GM23338 (cell line): ENCODE data around the gene GGT5. TPM values are rescaled to one million over a fixed set of nuclear protein-coding genes. Genes with fewer than 3 reads are reported as not detected.

ENCODE experiments used
- ATAC-seq: fragments of 200-7000 bp; cut with Tn5 transposase; 3 replicates; pipeline ENCODE4 v1.9.1; 2020
- DNase-seq: peaks from one replicate; pipeline ENCODE4 v3.0.0-alpha.2; 2015; ENCODE audit warnings: low spot score
- H2AFZ ChIP-seq: fragments of 200-600 bp; sonication (generic); 2 replicates; pipeline ENCODE4 v1.8.0; 2016; ENCODE audit warnings: antibody characterized with exemption, mild to moderate bottlenecking, moderate library complexity
- H3F3A ChIP-seq: fragments of 200-600 bp; sonication (generic); replicated peaks from 2 replicates; pipeline ENCODE4 v1.8.0; 2017; ENCODE audit warnings: antibody characterized with exemption, mixed run types, low read depth
- H3K27ac ChIP-seq: fragments of 200-600 bp; sonication (generic); 2 replicates; pipeline ENCODE4 v1.6.1; 2016; ENCODE audit warnings: low read depth
- H3K27me3 ChIP-seq: fragments of 200-600 bp; sonication (generic); 2 replicates; pipeline ENCODE4 v1.8.0; 2016; ENCODE audit warnings: mild to moderate bottlenecking, mixed run types, moderate library complexity; ENCODE audit not compliant: insufficient read depth
- H3K36me3 ChIP-seq: fragments of 200-600 bp; sonication (generic); 2 replicates; pipeline ENCODE4 v1.8.0; 2016; ENCODE audit warnings: mild to moderate bottlenecking; ENCODE audit not compliant: insufficient read depth
- H3K4me1 ChIP-seq: fragments of 200-600 bp; sonication (generic); 2 replicates; pipeline ENCODE4 v1.8.0; 2016; ENCODE audit warnings: mild to moderate bottlenecking, moderate library complexity; ENCODE audit not compliant: insufficient read depth
- H3K4me2 ChIP-seq: fragments of 200-600 bp; sonication (generic); 2 replicates; pipeline ENCODE4 v1.7.1; 2017; ENCODE audit warnings: mixed run types
- H3K4me3 ChIP-seq: fragments of 200-600 bp; sonication (generic); 2 replicates; pipeline ENCODE4 v1.6.1; 2016; ENCODE audit warnings: mixed run types
- H3K79me2 ChIP-seq: fragments of 200-600 bp; sonication (generic); replicated peaks from 2 replicates; pipeline ENCODE4 v1.8.0; 2017; ENCODE audit warnings: mild to moderate bottlenecking; ENCODE audit not compliant: insufficient read depth
- H3K9me2 ChIP-seq: fragments of 200-600 bp; sonication (generic); 2 replicates; pipeline ENCODE4 v1.8.0; 2017; ENCODE audit not compliant: insufficient read depth
- H4K20me1 ChIP-seq: fragments of 200-600 bp; sonication (generic); replicated peaks from 2 replicates; pipeline ENCODE4 v1.8.0; 2017; ENCODE audit warnings: mild to moderate bottlenecking; ENCODE audit not compliant: insufficient read depth
- H3K27ac Mint-ChIP-seq: 2 replicates; pipeline ENCODE4 v1.8.0; 2020; ENCODE audit warnings: inconsistent platforms, mild to moderate bottlenecking, moderate library complexity, mixed read lengths
- H3K27me3 Mint-ChIP-seq: 3 replicates; pipeline ENCODE4 v1.8.0; 2022; ENCODE audit warnings: low read depth, mild to moderate bottlenecking, moderate library complexity, mixed read lengths, inconsistent platforms; ENCODE audit not compliant: insufficient read depth, poor library complexity
- H3K36me3 Mint-ChIP-seq: 3 replicates; pipeline ENCODE4 v1.8.0; 2021; ENCODE audit warnings: low read depth, mild to moderate bottlenecking, inconsistent platforms, moderate library complexity, mixed read lengths
- H3K4me1 Mint-ChIP-seq: 3 replicates; pipeline ENCODE4 v1.8.0; 2020; ENCODE audit warnings: mild to moderate bottlenecking, inconsistent platforms, mixed read lengths
- H3K4me3 Mint-ChIP-seq: 3 replicates; pipeline ENCODE4 v1.8.0; 2021; ENCODE audit warnings: moderate library complexity, mild to moderate bottlenecking, inconsistent platforms, mixed read lengths
- H3K9me3 Mint-ChIP-seq: 3 replicates; pipeline ENCODE4 v1.8.0; 2020; ENCODE audit warnings: moderate library complexity, mild to moderate bottlenecking, inconsistent platforms, mixed read lengths
- CREB1 ChIP-seq: fragments of 250-450 bp; sonication (Bioruptor Pico); IDR thresholded peaks from 2 replicates; pipeline ENCODE4 v1.5.0; 2020; ENCODE audit warnings: low read depth, mild to moderate bottlenecking, moderate library complexity
- EZH2 ChIP-seq: fragments of 200-600 bp; sonication (generic); IDR thresholded peaks from one replicate; pipeline ENCODE4 v1.8.0; 2017; ENCODE audit warnings: antibody characterized with exemption, mild to moderate bottlenecking, low read depth; ENCODE audit not compliant: unreplicated experiment
- EZH2phosphoT487 ChIP-seq: fragments of 200-600 bp; sonication (generic); IDR thresholded peaks from one replicate; pipeline ENCODE4 v1.8.1; 2018; ENCODE audit warnings: antibody characterized with exemption; ENCODE audit not compliant: unreplicated experiment
- JUNB ChIP-seq: IDR thresholded peaks from one replicate; pipeline ENCODE4 v1.6.1; 2016; ENCODE audit warnings: antibody characterized with exemption; ENCODE audit not compliant: unreplicated experiment
- NANOG ChIP-seq: IDR thresholded peaks from 2 replicates; pipeline ENCODE4 v1.6.1; 2016; ENCODE audit warnings: antibody characterized with exemption, borderline replicate concordance
- POLR2AphosphoS5 ChIP-seq: IDR thresholded peaks from 2 replicates; pipeline ENCODE4 v1.6.1; 2016; ENCODE audit warnings: antibody characterized with exemption, low read depth
- STAT1 ChIP-seq: IDR thresholded peaks from one replicate; pipeline ENCODE4 v1.6.1; 2016; ENCODE audit warnings: antibody characterized with exemption; ENCODE audit not compliant: unreplicated experiment
- ZNF114 ChIP-seq: fragments of 250-450 bp; sonication (Bioruptor Pico); IDR thresholded peaks from 2 replicates; pipeline ENCODE4 v1.5.0; 2020; ENCODE audit warnings: mild to moderate bottlenecking, moderate library complexity
- ZNF331 ChIP-seq: fragments of 250-450 bp; sonication (Bioruptor Pico); IDR thresholded peaks from 2 replicates; pipeline ENCODE4 v1.5.0; 2020; ENCODE audit warnings: low read depth, mild to moderate bottlenecking, moderate library complexity
- polyA plus RNA-seq: library from polyadenylated mRNA; unstranded; fragments of >200 nt; fragmentation: Nextera tagmentation; extraction: Ambion mirVana; gene quantifications from 2 replicates; pipeline ENCODE4 v1.2.1, GENCODE V29; 2016
- total RNA-seq: library from RNA; depleted of rRNA; stranded (reverse); fragments of >200 nt; shearing (Covaris generic); gene quantifications from 2 replicates; pipeline ENCODE4 v1.2.3, GENCODE V29; 2014
- TF ChIP-seq, protein P1 (sequence below): IDR thresholded peaks from 2 replicates; pipeline ENCODE4 v1.6.1; 2016; ENCODE audit warnings: antibody characterized with exemption
- TF ChIP-seq, protein P2 (sequence below): IDR thresholded peaks from one replicate; pipeline ENCODE4 v1.6.1; 2018; ENCODE audit warnings: antibody characterized with exemption; ENCODE audit not compliant: unreplicated experiment
- TF ChIP-seq, protein P3 (sequence below), 2 experiments: fragments of 200-600 bp in 1 of 2; sonication (generic) in 1 of 2; conservative IDR thresholded peaks; 2 replicates each; pipeline versions ENCODE4 v1.5.1 to v1.6.1; 2016 to 2017; ENCODE audit warnings: antibody characterized with exemption in 2 of 2, low read depth in 2 of 2, mild to moderate bottlenecking in 2 of 2, moderate library complexity in 1 of 2

Gene GGT5
- total and polyA plus RNA-seq, 2 experiments from 2014 or later: not detected

GRCh38 chr22:24232124-24232523 lies 12.8 kb downstream of the GGT5 start:
- H3K36me3 ChIP-seq: no peaks in the 10 kb centered on the region
- H3K9me2 ChIP-seq: no peaks in the 10 kb centered on the region
- H3K4me3 Mint-ChIP-seq: no peak overlapping the region
- H3K27me3 Mint-ChIP-seq: peaks cover 14% of the 10 kb centered on the region
- TF ChIP-seq EZH2phosphoT487: no peak
- TF ChIP-seq ZNF331 (CRISPR knock-in tag): no peak
- H3K4me2 ChIP-seq: no peak overlapping the region
- no peaks in the 10 kb centered on the region for H3K27me3 ChIP-seq
- H3K4me1 ChIP-seq: peaks cover 6% of the 10 kb centered on the region; the same call in 1 of the 2 replicates
- no peaks in the 10 kb centered on the region for H3F3A ChIP-seq
- no peaks in the 10 kb centered on the region for H3K79me2 ChIP-seq
- no peak overlapping the region for H3K27ac ChIP-seq
- no peak overlapping the region for H2AFZ ChIP-seq
- no peaks in the 10 kb centered on the region for H4K20me1 ChIP-seq
- ATAC-seq (no peak), DNase-seq (no peak)
- H3K36me3 Mint-ChIP-seq: peaks cover 3% of the 10 kb centered on the region; the same call in 1 of the 3 replicates
- H3K27ac Mint-ChIP-seq: no peak overlapping the region
- H3K4me3 ChIP-seq: no peak overlapping the region
- H3K4me1 Mint-ChIP-seq: peaks cover 3% of the 10 kb centered on the region; the same call in 2 of the 3 replicates
- peaks cover 4% of the 10 kb centered on the region; the same call in 2 of the 3 replicates for H3K9me3 Mint-ChIP-seq

DNA sequence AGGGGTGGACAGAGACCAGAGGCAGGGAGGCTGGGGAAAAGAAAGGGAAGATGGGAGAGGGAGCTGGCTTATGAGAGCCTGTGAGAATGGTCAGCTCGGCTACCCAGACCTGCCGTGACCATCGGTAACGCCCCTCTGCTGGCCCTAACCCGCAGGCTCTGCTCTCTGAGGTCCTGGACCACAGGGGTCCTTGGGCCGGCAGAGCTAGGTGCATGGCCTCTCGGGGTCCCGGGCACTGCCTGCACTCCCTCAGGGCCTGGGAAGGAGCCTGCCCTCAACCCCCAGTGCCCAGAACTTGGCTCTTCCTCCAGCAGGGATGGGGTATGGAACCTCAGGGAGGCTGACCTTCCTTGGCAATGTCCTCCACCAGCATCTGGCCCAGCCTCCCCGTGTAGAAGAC lies 13.2 kb downstream of the GGT5 start:
- ATAC-seq: no peak
- Histone ChIP-seq H3K4me1 (peaks cover 6% of the 10 kb centered on the region; the same call in 1 of the 2 replicates), H3K4me2 (no peak overlapping the region), H3F3A (no peaks in the 10 kb centered on the region), H2AFZ (no peak overlapping the region), H3K9me2 (no peaks in the 10 kb centered on the region), H3K79me2 (no peaks in the 10 kb centered on the region), H3K36me3 (no peaks in the 10 kb centered on the region), H3K27me3 (no peaks in the 10 kb centered on the region), H4K20me1 (no peaks in the 10 kb centered on the region), H3K27ac (no peak overlapping the region), H3K4me3 (no peak overlapping the region)
- peaks cover 14% of the 10 kb centered on the region for H3K27me3 Mint-ChIP-seq
- peaks cover 3% of the 10 kb centered on the region; the same call in 2 of the 3 replicates for H3K4me1 Mint-ChIP-seq
- no peak overlapping the region for H3K27ac Mint-ChIP-seq
- H3K4me3 Mint-ChIP-seq: no peak overlapping the region
- H3K9me3 Mint-ChIP-seq: peaks cover 4% of the 10 kb centered on the region; the same call in 2 of the 3 replicates
- peaks cover 3% of the 10 kb centered on the region; the same call in 1 of the 3 replicates for H3K36me3 Mint-ChIP-seq
- no peak for DNase-seq
- TF ChIP-seq STAT1: no peak
- TF ChIP-seq, protein P1, sequence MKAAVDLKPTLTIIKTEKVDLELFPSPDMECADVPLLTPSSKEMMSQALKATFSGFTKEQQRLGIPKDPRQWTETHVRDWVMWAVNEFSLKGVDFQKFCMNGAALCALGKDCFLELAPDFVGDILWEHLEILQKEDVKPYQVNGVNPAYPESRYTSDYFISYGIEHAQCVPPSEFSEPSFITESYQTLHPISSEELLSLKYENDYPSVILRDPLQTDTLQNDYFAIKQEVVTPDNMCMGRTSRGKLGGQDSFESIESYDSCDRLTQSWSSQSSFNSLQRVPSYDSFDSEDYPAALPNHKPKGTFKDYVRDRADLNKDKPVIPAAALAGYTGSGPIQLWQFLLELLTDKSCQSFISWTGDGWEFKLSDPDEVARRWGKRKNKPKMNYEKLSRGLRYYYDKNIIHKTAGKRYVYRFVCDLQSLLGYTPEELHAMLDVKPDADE: no peak
- no peak for TF ChIP-seq EZH2phosphoT487
- no peak for TF ChIP-seq ZNF114
- TF ChIP-seq ZNF331 (CRISPR knock-in tag): no peak
- TF ChIP-seq EZH2: no peak
- TF ChIP-seq, protein P2, sequence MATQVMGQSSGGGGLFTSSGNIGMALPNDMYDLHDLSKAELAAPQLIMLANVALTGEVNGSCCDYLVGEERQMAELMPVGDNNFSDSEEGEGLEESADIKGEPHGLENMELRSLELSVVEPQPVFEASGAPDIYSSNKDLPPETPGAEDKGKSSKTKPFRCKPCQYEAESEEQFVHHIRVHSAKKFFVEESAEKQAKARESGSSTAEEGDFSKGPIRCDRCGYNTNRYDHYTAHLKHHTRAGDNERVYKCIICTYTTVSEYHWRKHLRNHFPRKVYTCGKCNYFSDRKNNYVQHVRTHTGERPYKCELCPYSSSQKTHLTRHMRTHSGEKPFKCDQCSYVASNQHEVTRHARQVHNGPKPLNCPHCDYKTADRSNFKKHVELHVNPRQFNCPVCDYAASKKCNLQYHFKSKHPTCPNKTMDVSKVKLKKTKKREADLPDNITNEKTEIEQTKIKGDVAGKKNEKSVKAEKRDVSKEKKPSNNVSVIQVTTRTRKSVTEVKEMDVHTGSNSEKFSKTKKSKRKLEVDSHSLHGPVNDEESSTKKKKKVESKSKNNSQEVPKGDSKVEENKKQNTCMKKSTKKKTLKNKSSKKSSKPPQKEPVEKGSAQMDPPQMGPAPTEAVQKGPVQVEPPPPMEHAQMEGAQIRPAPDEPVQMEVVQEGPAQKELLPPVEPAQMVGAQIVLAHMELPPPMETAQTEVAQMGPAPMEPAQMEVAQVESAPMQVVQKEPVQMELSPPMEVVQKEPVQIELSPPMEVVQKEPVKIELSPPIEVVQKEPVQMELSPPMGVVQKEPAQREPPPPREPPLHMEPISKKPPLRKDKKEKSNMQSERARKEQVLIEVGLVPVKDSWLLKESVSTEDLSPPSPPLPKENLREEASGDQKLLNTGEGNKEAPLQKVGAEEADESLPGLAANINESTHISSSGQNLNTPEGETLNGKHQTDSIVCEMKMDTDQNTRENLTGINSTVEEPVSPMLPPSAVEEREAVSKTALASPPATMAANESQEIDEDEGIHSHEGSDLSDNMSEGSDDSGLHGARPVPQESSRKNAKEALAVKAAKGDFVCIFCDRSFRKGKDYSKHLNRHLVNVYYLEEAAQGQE: no peak
- no peak for TF ChIP-seq JUNB
- TF ChIP-seq CREB1 (CRISPR knock-in tag): no peak
- TF ChIP-seq, protein P3, sequence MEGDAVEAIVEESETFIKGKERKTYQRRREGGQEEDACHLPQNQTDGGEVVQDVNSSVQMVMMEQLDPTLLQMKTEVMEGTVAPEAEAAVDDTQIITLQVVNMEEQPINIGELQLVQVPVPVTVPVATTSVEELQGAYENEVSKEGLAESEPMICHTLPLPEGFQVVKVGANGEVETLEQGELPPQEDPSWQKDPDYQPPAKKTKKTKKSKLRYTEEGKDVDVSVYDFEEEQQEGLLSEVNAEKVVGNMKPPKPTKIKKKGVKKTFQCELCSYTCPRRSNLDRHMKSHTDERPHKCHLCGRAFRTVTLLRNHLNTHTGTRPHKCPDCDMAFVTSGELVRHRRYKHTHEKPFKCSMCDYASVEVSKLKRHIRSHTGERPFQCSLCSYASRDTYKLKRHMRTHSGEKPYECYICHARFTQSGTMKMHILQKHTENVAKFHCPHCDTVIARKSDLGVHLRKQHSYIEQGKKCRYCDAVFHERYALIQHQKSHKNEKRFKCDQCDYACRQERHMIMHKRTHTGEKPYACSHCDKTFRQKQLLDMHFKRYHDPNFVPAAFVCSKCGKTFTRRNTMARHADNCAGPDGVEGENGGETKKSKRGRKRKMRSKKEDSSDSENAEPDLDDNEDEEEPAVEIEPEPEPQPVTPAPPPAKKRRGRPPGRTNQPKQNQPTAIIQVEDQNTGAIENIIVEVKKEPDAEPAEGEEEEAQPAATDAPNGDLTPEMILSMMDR (conservative IDR thresholded peaks at IDR 0.05; ENCODE audit: low read depth in 2 of 2): no peak
- no peak for TF ChIP-seq NANOG
- no peak for TF ChIP-seq POLR2AphosphoS5
